ENCODE results near the gene BCL7C. TPM values are rescaled to one million over a fixed set of nuclear protein-coding genes. Genes with fewer than 3 reads are reported as not detected.

The BCL7C gene
- total RNA-seq, result 23.1 and 27.8 TPM in 2 replicates

GRCh38 chr16:30893744-30894539, at the start of gene BCL7C:
Gene BCL7C (minus strand): TSS chr16:30894077. CDS start chr16:30893944, 133 bp downstream.

GRCh38 chr16:30923554-30924075, 29.7 kb upstream of the BCL7C start, which contains the start of gene FBXL19:
Gene FBXL19 (plus strand): TSS chr16:30923572. CDS start chr16:30925755, 2,183 bp downstream.

DNA sequence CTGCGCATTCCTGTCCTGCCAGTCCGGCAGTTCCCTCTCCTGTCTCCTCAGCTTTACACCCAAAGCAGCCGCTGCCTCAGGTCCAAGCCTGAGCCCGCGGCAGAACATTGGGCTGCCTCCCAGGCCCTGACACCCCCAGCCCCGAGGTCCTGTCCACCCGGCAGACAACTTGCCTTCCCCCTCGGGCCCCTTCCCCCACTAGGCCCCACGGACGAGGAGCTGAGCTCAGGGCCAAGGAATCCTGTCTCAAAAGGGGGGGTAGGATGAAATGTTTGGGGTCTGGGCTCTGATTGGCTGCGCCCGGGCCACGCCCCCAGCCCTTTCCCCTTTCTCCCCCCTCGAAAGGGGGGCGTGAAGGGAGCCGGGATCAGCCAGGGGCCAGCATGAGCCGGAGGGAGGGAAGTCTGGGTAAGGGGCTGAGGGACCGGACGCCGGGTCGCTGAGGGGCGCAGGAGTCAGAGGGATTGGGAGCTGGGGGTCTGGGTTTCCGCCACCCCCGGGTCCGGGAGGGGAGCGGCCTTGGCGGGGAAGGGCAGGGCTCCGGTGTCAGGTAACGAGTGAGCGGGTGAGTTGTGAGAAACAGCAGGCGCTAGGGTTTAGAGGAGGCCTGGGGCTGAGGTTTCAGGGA, 2.5 kb upstream of the BCL7C start, which contains the start of gene CTF1:
CTF1 (plus strand) TSS at position 354 of the 628 bp plus-strand sequence; CDS start at position 384, 30 bp downstream.

Other genes with a start within 250 kb of the BCL7C start
- gene PRR14, start 243.1 kb downstream of the BCL7C start, total RNA-seq, result 5.8 and 8.1 TPM in 2 replicates
- 13.3 and 18.6 TPM in 2 replicates for gene FBRS, start 235.6 kb downstream of the BCL7C start, total RNA-seq
- 20.4 and 51.7 TPM in 2 replicates for gene SRCAP, start 194.9 kb downstream of the BCL7C start, total RNA-seq
- gene PHKG2, start 145.7 kb downstream of the BCL7C start, total RNA-seq, result 10.7 and 15.0 TPM in 2 replicates
- gene CFAP119, start 132.0 kb downstream of the BCL7C start, total RNA-seq, result 0.65 and 0.82 TPM in 2 replicates
- gene RNF40, start 131.8 kb downstream of the BCL7C start, total RNA-seq, result 42.7 and 67.6 TPM in 2 replicates
- gene ZNF629, start 106.9 kb downstream of the BCL7C start, total RNA-seq, result 3.7 and 6.2 TPM in 2 replicates
- under 0.01 and 0.19 TPM in 2 replicates for gene CTF1, start 2.5 kb upstream of the BCL7C start, total RNA-seq
- 14.0 and 15.2 TPM in 2 replicates for gene FBXL19, start 29.5 kb upstream of the BCL7C start, total RNA-seq
- 13.5 and 16.0 TPM in 2 replicates for gene ORAI3, start 55.0 kb upstream of the BCL7C start, total RNA-seq
- 1.6 and 5.4 TPM in 2 replicates for gene SETD1A, start 63.7 kb upstream of the BCL7C start, total RNA-seq
- 17.3 and 22.2 TPM in 2 replicates for gene HSD3B7, start 91.1 kb upstream of the BCL7C start, total RNA-seq
- gene STX1B, start 116.6 kb upstream of the BCL7C start, total RNA-seq, result 1.1 TPM in 1 of 2 replicates, not detected in the other
- 19.3 and 35.1 TPM in 2 replicates for gene STX4, start 139.5 kb upstream of the BCL7C start, total RNA-seq
- 5.7 and 6.3 TPM in 2 replicates for gene ZNF668, start 180.2 kb upstream of the BCL7C start, total RNA-seq
- 7.8 and 16.0 TPM in 2 replicates for gene ZNF646, start 180.3 kb upstream of the BCL7C start, total RNA-seq
- 0.81 and 1.6 TPM in 2 replicates for gene PRSS53, start 194.9 kb upstream of the BCL7C start, total RNA-seq
- gene VKORC1, start 200.7 kb upstream of the BCL7C start, total RNA-seq, result 59.1 and 60.7 TPM in 2 replicates
- gene BCKDK, start 214.3 kb upstream of the BCL7C start, total RNA-seq, result 12.3 and 19.4 TPM in 2 replicates
- gene KAT8, start 223.6 kb upstream of the BCL7C start, total RNA-seq, result 27.8 and 36.9 TPM in 2 replicates
- not detected in 2 replicates for gene PRSS8, start 241.7 kb upstream of the BCL7C start, total RNA-seq

Measured in bladder microvascular endothelial cell (primary cell).